ENCODE data around the gene CARS2.
"Not testable (repeated sequence)": the region's sequence is repeated elsewhere in the genome, so short reads cannot be mapped to it uniquely, and the experiment has no call there.

DNA sequence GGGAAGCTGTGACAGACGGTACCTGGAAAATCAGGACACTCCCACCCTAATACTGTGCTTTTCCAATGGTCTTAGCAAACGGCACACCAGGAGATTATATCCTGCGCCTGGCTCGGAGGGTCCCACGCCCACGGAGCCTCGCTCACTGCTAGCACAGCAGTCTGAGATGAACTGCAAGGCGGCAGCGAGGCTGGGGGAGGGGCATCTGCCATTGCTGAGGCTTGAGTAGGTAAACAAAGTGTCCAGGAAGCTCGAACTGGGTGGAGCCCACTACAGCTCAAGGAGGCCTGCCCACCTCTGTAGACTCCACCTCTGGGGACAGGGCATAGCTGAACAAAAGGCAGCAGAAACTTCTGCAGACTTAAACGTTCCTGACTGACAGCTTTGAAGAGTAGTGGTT is 36.1 kb downstream of the CARS2 start:
- TF ChIP-seq POLR2A (IDR thresholded peaks at IDR 0.05; ENCODE audit: extremely low read depth, insufficient read length); CTCF (IDR thresholded peaks at IDR 0.05; ENCODE audit: low read depth, low read length); MAX (IDR thresholded peaks at IDR 0.05; ENCODE audit: low read depth, low read length): not testable (repeated sequence)
